Astrocyte of the cerebellum (primary cell): ENCODE measurements around the gene FCGR2B.

Experiments
- DNase-seq: peaks from one replicate; pipeline ENCODE4 v3.0.0-alpha.2; 2011; ENCODE audit warnings: low read depth
- H3K4me3 ChIP-seq: 2 replicates; pipeline ENCODE4 v1.5.1; 2011; ENCODE audit warnings: mild to moderate bottlenecking, low read depth, low read length, moderate library complexity
- in situ Hi-C: cut with HindIII; loops from 2 replicates; pipeline ENCODE4 v1.10.0; 2017; ENCODE audit warnings: low sequenced_read_pairs
- TF ChIP-seq, protein P1 (sequence below): IDR thresholded peaks from 2 replicates; pipeline ENCODE4 v1.5.1; 2012; ENCODE audit warnings: low read length, low read depth, moderate library complexity, mild to moderate bottlenecking; ENCODE audit errors: missing control alignments

Gene FCGR2B

DNA sequence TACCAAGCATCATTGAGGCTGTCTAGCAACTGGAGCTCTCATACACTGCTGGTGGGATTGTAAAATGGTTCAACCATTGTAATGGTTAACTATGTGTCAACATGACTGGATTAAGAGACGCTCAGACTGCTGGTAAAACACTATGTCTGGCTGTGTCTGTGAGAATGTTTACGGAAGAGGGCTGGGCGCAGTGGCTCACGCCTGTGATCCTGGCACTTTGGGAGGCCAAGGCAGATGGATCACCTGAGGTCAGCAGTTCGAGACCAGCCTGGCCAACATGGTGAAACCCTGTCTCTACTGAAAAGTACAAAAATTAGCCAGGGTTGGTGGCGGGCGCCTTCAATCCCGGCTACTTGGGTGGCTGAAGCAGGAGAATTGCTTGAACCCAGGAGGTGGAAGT is 39.3 kb downstream of the FCGR2B start:
- TF ChIP-seq, protein P1, sequence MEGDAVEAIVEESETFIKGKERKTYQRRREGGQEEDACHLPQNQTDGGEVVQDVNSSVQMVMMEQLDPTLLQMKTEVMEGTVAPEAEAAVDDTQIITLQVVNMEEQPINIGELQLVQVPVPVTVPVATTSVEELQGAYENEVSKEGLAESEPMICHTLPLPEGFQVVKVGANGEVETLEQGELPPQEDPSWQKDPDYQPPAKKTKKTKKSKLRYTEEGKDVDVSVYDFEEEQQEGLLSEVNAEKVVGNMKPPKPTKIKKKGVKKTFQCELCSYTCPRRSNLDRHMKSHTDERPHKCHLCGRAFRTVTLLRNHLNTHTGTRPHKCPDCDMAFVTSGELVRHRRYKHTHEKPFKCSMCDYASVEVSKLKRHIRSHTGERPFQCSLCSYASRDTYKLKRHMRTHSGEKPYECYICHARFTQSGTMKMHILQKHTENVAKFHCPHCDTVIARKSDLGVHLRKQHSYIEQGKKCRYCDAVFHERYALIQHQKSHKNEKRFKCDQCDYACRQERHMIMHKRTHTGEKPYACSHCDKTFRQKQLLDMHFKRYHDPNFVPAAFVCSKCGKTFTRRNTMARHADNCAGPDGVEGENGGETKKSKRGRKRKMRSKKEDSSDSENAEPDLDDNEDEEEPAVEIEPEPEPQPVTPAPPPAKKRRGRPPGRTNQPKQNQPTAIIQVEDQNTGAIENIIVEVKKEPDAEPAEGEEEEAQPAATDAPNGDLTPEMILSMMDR, result no peak
- in situ Hi-C loops, result no loop called here
- no peak for DNase-seq
- no peak overlapping the region for H3K4me3 ChIP-seq

DNA sequence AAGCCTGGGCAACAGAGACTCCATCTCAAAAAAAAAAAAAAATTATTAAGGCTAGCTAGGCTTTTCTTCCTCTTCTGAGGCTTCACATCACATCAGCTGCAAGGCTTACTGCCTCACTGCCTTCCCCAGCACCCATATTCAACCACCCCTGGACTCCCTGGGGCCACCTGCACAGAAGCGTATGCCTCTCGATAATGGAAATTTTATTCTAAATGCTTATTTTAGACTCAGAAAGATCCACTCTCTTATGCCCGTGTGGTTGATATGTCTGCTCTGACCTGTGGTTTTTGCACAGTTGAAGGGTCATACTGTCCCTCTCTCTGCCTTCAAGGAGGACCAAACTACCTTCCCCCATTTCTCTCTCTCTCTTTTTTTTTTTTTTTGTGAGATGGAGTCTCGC is 42.6 kb downstream of the FCGR2B start:
- DNase-seq, result no peak
- in situ Hi-C loops, result no loop called here
- TF ChIP-seq, protein P1, result no peak
- H3K4me3 ChIP-seq, result no peak overlapping the region

DNA sequence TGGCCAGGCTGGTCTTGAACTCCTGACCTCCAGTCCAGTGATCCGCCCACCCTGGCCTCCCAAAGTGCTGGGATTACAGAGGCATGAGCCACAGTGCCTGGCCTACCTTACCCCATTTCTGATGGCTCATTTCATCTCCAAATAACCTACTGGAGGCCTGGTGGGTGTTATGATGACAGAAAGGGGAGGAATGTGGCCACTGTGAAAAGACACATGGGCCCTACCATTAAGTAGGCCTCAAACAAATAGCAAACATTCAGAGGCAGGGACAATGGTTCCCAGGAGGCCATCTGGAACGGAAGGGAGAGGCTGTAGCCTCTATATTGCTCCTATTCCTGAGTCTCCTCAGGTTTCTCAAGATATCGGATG is 43.2 kb downstream of the FCGR2B start:
- no peak for DNase-seq
- no peak overlapping the region for H3K4me3 ChIP-seq
- in situ Hi-C loops, result no loop called here

DNA sequence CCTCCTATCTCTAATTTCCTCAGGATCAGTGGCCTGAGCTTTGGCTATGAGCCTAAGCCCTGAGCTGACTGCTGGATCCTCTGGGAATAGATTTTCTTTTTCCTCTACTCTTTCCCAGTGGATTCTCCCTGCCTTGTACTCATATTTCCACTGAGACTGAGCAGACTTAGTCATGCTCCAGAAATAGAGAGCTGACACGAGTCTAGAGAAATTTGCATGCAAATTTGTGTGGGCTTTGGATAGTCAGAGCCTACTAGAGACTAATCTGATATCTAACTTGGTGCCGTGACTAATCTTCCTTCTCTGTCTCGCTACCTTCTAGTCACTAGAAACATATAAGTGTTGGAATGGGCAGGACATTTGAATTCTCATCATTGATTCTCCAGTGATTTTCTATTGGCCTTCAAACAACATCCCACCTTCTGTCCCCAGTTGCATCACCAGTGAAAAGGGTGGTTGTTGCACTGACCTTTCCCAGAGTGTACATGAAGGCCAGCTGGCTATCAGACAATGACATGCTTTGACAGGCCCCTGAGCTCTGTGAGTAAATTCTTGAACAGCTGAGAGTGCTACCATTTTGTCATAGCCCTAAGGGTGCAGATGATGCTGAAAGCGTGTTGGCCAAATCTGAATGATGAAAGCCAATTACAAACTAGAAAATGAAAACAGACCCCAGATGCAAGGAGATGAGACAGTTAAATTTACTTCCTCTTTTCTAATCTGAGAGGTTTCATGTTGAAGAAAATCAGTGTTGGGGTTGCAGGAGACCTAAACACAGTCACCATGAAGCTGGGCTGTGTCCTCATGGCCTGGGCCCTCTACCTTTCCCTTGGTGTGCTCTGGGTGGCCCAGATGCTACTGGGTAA is 43.8 kb downstream of the FCGR2B start, which contains the start of gene FCRLA:
Gene FCRLA (plus strand): TSS at position 748 of the 866 bp plus-strand sequence. CDS start 36 bp downstream, at position 784.
- no peak within 1 kb of the TSS for H3K4me3 ChIP-seq
- DNase-seq, result peak; percentile 60
- TF ChIP-seq, protein P1, result no peak
- in situ Hi-C loops, result no loop called here

More for the DNA sequence above, 43.2 kb downstream of the FCGR2B start:
- TF ChIP-seq, protein P1, result no peak

DNA sequence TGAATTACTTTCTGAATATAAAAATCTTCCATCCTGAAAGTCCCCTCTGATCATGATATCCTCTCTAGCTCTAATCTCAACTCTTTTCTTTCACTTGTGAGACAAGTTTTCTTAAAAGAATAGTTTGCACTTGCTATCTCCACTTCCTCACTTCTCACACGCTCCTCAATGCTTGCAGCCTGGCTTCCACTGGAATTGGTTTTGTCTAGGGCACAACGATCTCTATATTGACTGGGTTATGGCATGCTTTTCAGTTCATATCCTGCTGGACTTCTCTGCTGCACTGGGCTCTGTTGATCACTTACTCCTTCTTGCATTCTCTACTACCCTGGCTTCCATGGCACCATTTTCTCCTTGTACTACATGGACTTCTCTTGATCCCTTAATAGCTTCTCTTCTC is 44.6 kb downstream of the FCGR2B start:
- TF ChIP-seq, protein P1, result no peak
- no peak overlapping the region for H3K4me3 ChIP-seq
- in situ Hi-C loops, result no loop called here
- DNase-seq, result no peak

DNA sequence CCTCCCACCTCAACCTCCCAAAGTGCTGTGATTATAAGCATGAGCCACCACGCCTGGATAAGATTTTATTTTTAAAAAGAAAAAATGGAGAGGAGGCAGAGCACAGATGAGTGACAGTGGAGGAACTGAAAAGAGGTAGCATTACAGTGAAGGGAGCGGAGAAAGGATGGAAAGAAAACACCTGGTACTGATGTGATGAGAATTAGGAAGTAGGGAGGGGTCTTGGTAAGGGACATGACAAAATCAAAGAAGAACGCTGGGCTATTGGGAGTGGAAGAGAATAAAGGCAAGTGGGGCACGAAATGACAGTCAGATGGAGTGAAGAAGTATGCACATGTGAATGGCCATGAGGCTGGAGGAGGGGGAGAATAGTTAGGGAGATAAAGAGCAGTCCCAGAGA is 46.4 kb downstream of the FCGR2B start:
- no peak overlapping the region for H3K4me3 ChIP-seq
- DNase-seq, result no peak
- in situ Hi-C loops, result no loop called here
- TF ChIP-seq, protein P1, result no peak
